T47D (cell line): ENCODE data around the gene TFB2M.

ENCODE experiments used
- DNase-seq, 2 experiments: peaks; one replicate each; pipeline versions ENCODE4 v3.0.0 to v3.0.0-alpha.2; 2011 to 2012; ENCODE audit warnings: low read depth in 1 of 2, low spot score in 1 of 2
- JUND ChIP-seq: IDR thresholded peaks from 2 replicates; pipeline ENCODE4 v1.6.1; 2012; ENCODE audit warnings: low read depth
- in situ Hi-C: cut with HindIII; loops from 2 replicates; pipeline ENCODE4 v1.10.0; 2016; ENCODE audit warnings: low sequenced_read_pairs, low pct_unique_long_range_greater_than_20kb

TFB2M gene

GRCh38 chr1:246513619-246514343 is 52.3 kb downstream of the TFB2M start:
- in situ Hi-C loops: no loop called here
- TF ChIP-seq JUND: no peak
- DNase-seq: no peak

GRCh38 chr1:246513041-246513440 is 53.0 kb downstream of the TFB2M start:
- TF ChIP-seq JUND: no peak
- in situ Hi-C loops: no loop called here
- DNase-seq: no peak

GRCh38 chr1:246512635-246513034 is 53.4 kb downstream of the TFB2M start:
- no peak for DNase-seq
- no peak for TF ChIP-seq JUND
- in situ Hi-C loops: no loop called here

- in situ Hi-C loops: no loop called here
- DNase-seq: no peak
- no peak for TF ChIP-seq JUND
Measured at GRCh38 chr1:246512230-246512629, 53.8 kb downstream of the TFB2M start.

- in situ Hi-C loops: no loop called here
- DNase-seq: no peak
- no peak for TF ChIP-seq JUND
Measured at GRCh38 chr1:246511203-246511602, 54.9 kb downstream of the TFB2M start.

GRCh38 chr1:246510147-246511030 is 55.7 kb downstream of the TFB2M start:
- TF ChIP-seq JUND: no peak
- in situ Hi-C loops: no loop called here
- DNase-seq: no peak

- no peak for DNase-seq
- in situ Hi-C loops: no loop called here
- TF ChIP-seq JUND: no peak
Measured at GRCh38 chr1:246508897-246509688, 57.0 kb downstream of the TFB2M start.

GRCh38 chr1:246506674-246507481 is 59.2 kb downstream of the TFB2M start, which contains the start of gene SMYD3:
Gene SMYD3 (minus strand): TSS chr1:246507279.
- DNase-seq: peak; percentile 69 to 86
- TF ChIP-seq JUND: no peak
- in situ Hi-C loops: no loop called here

GRCh38 chr1:246506367-246506673 is 59.7 kb downstream of the TFB2M start:
- no peak for DNase-seq
- in situ Hi-C loops: no loop called here
- TF ChIP-seq JUND: no peak

- peak; percentile 75 for TF ChIP-seq JUND
- in situ Hi-C loops: no loop called here
- DNase-seq: peak in 1 of 2 experiments; percentile 89
Measured at GRCh38 chr1:246503341-246503740, 62.7 kb downstream of the TFB2M start.

GRCh38 chr1:246497331-246497915 is 68.6 kb downstream of the TFB2M start:
- peak in 1 of 2 experiments; percentile 81 for DNase-seq
- in situ Hi-C loops: no loop called here
- no peak for TF ChIP-seq JUND
